Activated naive CD4-positive, alpha-beta T cell treated with anti-CD3 and anti-CD28 coated beads for 36 hours (primary cell): ENCODE results near the gene MIOX. TPM values are rescaled to one million over a fixed set of nuclear protein-coding genes. Genes with fewer than 3 reads are reported as not detected.

ENCODE experiments used
- CTCF ChIA-PET: fragments of 350-600 bp; sonication (Branson Sonifier 250); formaldehyde crosslinking; loops from one replicate; lab custom pipeline; 2021; ENCODE audit warnings: antibody characterized with exemption; lab: Charles Lee
- DNase-seq: peaks from one replicate; pipeline ENCODE4 v3.0.0-alpha.2; 2020
- H3K27ac Mint-ChIP-seq: one replicate; pipeline ENCODE4 v1.8.0; 2021; ENCODE audit warnings: mild to moderate bottlenecking, mixed read lengths
- H3K27me3 Mint-ChIP-seq: one replicate; pipeline ENCODE4 v1.8.0; 2021; ENCODE audit warnings: low read depth, mixed read lengths
- H3K36me3 Mint-ChIP-seq: one replicate; pipeline ENCODE4 v1.8.0; 2021; ENCODE audit warnings: low read depth, mixed read lengths
- H3K4me1 Mint-ChIP-seq: one replicate; pipeline ENCODE4 v1.8.0; 2021; ENCODE audit warnings: low read depth, mixed read lengths
- H3K4me3 Mint-ChIP-seq: one replicate; pipeline ENCODE4 v1.8.0; 2021; ENCODE audit warnings: mild to moderate bottlenecking, moderate library complexity, mixed read lengths
- H3K9me3 Mint-ChIP-seq: one replicate; pipeline ENCODE4 v1.8.0; 2021; ENCODE audit warnings: mixed read lengths
- intact Hi-C: fragments of 100-400 bp; cut with micrococcal nuclease; formaldehyde crosslinking; loops from one replicate; pipeline ENCODE4 v1.15.1; 2023
- total RNA-seq, 2 experiments: library from RNA; stranded (reverse); gene quantifications; one replicate each; pipeline ENCODE4 v1.2.3, GENCODE V29; 2021

The MIOX gene
- total RNA-seq, 2 experiments from 2014 or later, result 0.31 TPM; not detected in 1

DNA sequence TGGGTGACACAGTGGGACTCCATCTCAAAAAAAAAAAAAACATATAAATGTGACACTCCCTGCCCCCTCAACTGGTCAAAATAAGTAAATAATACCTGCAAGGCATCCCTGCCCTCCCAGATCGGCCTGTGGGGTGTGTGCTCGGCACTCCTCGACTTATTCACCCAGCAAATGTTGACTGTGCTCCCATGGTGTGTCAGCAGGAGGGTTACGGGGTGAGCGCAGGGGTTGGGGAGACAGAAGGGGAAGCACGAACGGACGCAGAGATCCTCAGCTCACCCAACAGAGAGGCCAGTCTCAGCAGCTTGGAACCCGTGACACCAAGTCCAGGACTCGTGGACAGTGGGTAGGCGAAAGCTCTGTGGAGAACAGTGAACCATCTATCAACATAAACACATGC is 6.9 kb upstream of the MIOX start:
- intact Hi-C loops, result loop anchor here (10.0 kb wide), 1 partner anchor 235 kb away; the partner anchor contains the start of gene TUBGCP6
- H3K36me3 Mint-ChIP-seq, result no peaks in the 10 kb centered on the region
- H3K4me1 Mint-ChIP-seq, result peaks cover 5% of the 10 kb centered on the region
- DNase-seq, result no peak
- H3K27me3 Mint-ChIP-seq, result peaks cover 8% of the 10 kb centered on the region
- H3K27ac Mint-ChIP-seq, result no peak overlapping the region
- CTCF ChIA-PET, result interaction anchor here (1.1 kb wide), 1 partner anchor 9 kb away, joined by 4 read pairs; no protein-coding TSS in a partner anchor
- no peaks in the 10 kb centered on the region for H3K9me3 Mint-ChIP-seq
- H3K4me3 Mint-ChIP-seq, result peak overlapping the region; percentile 61

GRCh38 chr22:50481045-50481439 is 5.6 kb upstream of the MIOX start:
- CTCF ChIA-PET, result no interaction called here
- Mint-ChIP-seq H3K36me3 (no peaks in the 10 kb centered on the region), H3K9me3 (no peaks in the 10 kb centered on the region), H3K27me3 (peaks cover 8% of the 10 kb centered on the region), H3K4me3 (peak overlapping the region; percentile 61), H3K4me1 (peaks cover 6% of the 10 kb centered on the region), H3K27ac (no peak overlapping the region)
- intact Hi-C loops, result no loop called here
- DNase-seq, result no peak

- H3K27ac Mint-ChIP-seq, result no peak within 1 kb of the TSS
- peaks cover 8% of the 10 kb centered on the region for H3K27me3 Mint-ChIP-seq
- H3K4me1 Mint-ChIP-seq, result peaks cover 7% of the 10 kb centered on the region
- DNase-seq, result peak; percentile 81
- peak within 1 kb of the TSS; percentile 80 for H3K4me3 Mint-ChIP-seq
- intact Hi-C loops, result no loop called here
- CTCF ChIA-PET, result no interaction called here
- no peaks in the 10 kb centered on the region for H3K36me3 Mint-ChIP-seq
- no peaks in the 10 kb centered on the region for H3K9me3 Mint-ChIP-seq
Observed at GRCh38 chr22:50481440-50482106, 5.1 kb upstream of the MIOX start, which contains the start of gene ADM2. ADM2 (plus strand) TSS chr22:50481543; CDS start chr22:50481848, 305 bp downstream.

DNA sequence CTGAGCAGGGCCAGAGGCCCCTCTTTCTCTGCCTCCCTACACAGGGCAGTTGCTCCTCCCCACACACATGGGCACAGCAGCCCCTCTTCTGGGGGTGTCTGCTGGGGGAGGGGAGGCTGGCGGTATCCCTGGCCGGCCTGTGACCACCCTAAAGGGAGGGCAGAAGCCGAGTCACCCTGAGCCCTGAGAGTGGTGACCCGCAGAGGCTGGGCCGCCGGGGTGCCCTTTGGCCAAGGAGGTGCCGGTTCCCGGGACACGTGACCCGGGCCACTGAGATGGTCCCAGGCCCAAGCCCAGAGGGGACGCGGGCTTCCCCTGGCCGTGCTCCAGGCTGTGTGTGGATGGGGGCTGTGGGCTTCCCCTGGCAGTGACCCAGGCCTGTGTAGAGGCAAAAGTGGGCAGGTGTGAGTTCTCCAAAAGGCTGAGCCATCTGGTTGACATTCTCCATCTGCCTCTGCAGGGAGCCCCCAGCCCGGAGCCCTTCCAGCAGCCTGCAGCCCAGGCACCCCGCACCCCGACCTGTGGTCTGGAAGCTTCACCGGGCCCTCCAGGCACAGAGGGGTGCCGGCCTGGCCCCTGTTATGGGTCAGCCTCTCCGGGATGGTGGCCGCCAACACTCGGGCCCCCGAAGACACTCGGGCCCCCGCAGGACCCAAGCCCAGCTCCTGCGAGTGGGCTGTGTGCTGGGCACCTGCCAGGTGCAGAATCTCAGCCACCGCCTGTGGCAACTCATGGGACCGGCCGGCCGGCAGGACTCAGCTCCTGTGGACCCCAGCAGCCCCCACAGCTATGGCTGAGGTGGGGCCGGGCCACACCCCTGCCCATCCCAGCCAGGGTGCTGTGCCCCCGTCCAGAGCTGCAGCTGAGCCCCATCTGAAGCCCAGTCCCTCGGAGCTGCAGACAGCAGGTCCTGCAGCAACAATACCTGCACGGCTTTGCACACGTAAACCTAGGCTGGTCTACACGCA is 4.3 kb upstream of the MIOX start:
- intact Hi-C loops, result no loop called here
- CTCF ChIA-PET, result interaction anchor here (0.9 kb wide), 1 partner anchor 9 kb away, joined by 3 read pairs; no protein-coding TSS in a partner anchor
- Mint-ChIP-seq H3K4me3 (peak overlapping the region; percentile 80), H3K27me3 (peaks cover 8% of the 10 kb centered on the region), H3K36me3 (no peaks in the 10 kb centered on the region), H3K9me3 (no peaks in the 10 kb centered on the region), H3K4me1 (peaks cover 6% of the 10 kb centered on the region), H3K27ac (no peak overlapping the region)
- no peak for DNase-seq

DNA sequence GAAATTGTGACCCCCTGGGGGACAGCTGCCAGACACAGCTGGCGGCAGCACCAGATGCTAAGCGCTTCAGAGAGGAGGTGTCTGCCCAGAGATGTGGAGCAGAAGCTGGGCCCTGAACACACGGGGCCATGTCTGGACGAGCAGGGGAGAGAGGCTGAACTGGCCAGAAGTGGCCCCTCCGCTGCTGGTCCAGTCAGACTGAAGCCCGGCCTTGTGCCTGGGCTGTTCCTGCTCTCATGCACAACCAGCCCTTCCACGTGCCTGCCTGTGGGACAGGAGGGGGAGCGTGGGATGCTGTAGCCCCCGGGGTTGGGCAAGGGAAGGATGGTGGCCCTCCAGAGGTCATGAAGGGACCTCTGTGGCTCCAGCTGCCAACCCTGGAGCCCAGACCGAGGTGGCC is 3.6 kb upstream of the MIOX start:
- H3K4me1 Mint-ChIP-seq, result peaks cover 6% of the 10 kb centered on the region
- CTCF ChIA-PET, result interaction anchor here (0.9 kb wide), 1 partner anchor 10 kb away, joined by 3 read pairs; no protein-coding TSS in a partner anchor
- no peak overlapping the region for H3K27ac Mint-ChIP-seq
- intact Hi-C loops, result no loop called here
- DNase-seq, result no peak
- peaks cover 8% of the 10 kb centered on the region for H3K27me3 Mint-ChIP-seq
- H3K36me3 Mint-ChIP-seq, result no peaks in the 10 kb centered on the region
- H3K9me3 Mint-ChIP-seq, result no peaks in the 10 kb centered on the region
- H3K4me3 Mint-ChIP-seq, result peak overlapping the region; percentile 45

DNA sequence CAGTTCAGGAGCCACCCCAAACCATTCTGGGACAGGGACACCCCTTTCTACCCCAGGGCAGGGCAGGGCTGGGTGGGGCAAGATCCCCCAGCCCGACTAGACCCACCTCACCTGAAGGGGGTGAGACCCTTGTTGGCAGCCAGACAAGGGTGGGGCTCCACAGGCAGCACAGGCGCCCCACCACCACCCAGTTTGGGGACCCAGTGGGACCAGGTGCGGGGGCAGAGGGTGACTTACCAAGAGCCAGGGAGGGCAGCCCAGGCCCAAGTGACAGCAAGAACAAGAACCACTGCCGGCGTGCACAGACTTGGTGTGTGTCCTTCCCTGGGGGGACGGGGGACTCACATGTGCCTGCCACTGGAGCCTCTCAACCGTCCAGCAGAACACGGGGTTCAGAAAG is 3.1 kb upstream of the MIOX start:
- intact Hi-C loops, result no loop called here
- no peak for DNase-seq
- Mint-ChIP-seq H3K27me3 (peaks cover 8% of the 10 kb centered on the region), H3K9me3 (no peaks in the 10 kb centered on the region), H3K4me1 (peaks cover 6% of the 10 kb centered on the region), H3K36me3 (no peaks in the 10 kb centered on the region), H3K4me3 (no peak overlapping the region), H3K27ac (no peak overlapping the region)
- CTCF ChIA-PET, result interaction anchor here (0.6 kb wide), 2 partner anchors 12 to 156 kb away, joined by 3 to 4 read pairs; no protein-coding TSS in a partner anchor

GRCh38 chr22:50483977-50484853 is 2.4 kb upstream of the MIOX start:
- CTCF ChIA-PET, result interaction anchor here (0.6 to 1.0 kb wide), 5 partner anchors 11 to 156 kb away, joined by 3 to 4 read pairs (median 3); no protein-coding TSS in a partner anchor
- Mint-ChIP-seq H3K27ac (no peak overlapping the region), H3K27me3 (peaks cover 8% of the 10 kb centered on the region), H3K4me1 (peaks cover 6% of the 10 kb centered on the region), H3K4me3 (no peak overlapping the region), H3K9me3 (no peaks in the 10 kb centered on the region), H3K36me3 (no peaks in the 10 kb centered on the region)
- intact Hi-C loops, result no loop called here
- no peak for DNase-seq

DNA sequence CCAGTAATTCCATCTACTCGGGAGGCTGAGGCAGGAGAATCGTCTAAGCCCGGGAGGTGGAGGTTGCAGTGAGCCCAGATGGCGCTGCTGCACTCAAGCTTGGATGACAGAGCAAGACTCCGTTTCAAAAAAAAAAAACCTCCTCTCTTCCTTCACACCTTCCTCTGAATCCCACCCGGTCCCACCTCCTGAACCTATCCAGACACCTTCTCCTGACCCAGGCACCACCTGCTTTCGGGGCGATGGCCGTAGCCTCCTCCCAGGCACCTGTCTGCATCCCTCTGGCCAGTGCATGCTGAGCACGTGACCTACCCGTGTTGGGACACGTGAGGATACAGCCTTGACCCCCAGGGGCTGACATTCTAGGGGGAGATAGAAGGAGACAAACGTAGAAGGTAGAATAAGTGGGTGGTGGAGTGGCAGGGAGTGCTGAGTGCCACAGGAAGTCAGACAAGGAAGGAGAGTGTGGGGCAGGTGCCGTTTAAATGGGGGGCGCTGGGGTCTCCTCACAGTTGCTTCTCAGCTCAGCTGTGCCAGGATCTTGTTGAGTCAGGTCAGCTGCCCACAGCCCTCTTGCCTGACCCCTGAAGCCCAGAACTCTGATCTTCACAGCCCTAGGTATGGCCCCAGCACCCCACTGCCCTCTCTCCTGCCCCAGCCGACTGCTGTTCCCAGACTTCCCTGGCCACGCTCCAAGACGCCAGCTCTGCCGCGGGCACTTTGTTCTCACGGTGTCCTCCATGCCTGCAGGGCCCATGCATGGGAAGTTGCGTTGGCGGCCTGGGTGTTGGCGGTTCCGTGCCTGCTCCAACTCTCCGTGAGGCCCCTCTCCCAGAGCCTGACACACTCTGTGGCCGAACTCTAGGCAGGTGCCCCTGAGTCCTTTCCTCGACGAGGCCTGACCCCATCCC is 1.2 kb upstream of the MIOX start:
- no peaks in the 10 kb centered on the region for H3K9me3 Mint-ChIP-seq
- no peak overlapping the region for H3K4me3 Mint-ChIP-seq
- H3K36me3 Mint-ChIP-seq, result no peaks in the 10 kb centered on the region
- CTCF ChIA-PET, result interaction anchor here (0.7 to 1.3 kb wide), 4 partner anchors 12 to 156 kb away, joined by 3 to 4 read pairs (median 4); no protein-coding TSS in a partner anchor
- DNase-seq, result no peak
- peaks cover 4% of the 10 kb centered on the region for H3K4me1 Mint-ChIP-seq
- intact Hi-C loops, result no loop called here
- peak overlapping the region; percentile 30 for H3K27ac Mint-ChIP-seq
- no peaks in the 10 kb centered on the region for H3K27me3 Mint-ChIP-seq

- no peaks in the 10 kb centered on the region for H3K27me3 Mint-ChIP-seq
- CTCF ChIA-PET, result no interaction called here
- intact Hi-C loops, result no loop called here
- no peaks in the 10 kb centered on the region for H3K36me3 Mint-ChIP-seq
- DNase-seq, result no peak
- H3K9me3 Mint-ChIP-seq, result no peaks in the 10 kb centered on the region
- H3K27ac Mint-ChIP-seq, result no peak overlapping the region
- no peak overlapping the region for H3K4me3 Mint-ChIP-seq
- H3K4me1 Mint-ChIP-seq, result peaks cover 11% of the 10 kb centered on the region
Observed at GRCh38 chr22:50487290-50488005, 789 bp downstream of the MIOX start.

DNA sequence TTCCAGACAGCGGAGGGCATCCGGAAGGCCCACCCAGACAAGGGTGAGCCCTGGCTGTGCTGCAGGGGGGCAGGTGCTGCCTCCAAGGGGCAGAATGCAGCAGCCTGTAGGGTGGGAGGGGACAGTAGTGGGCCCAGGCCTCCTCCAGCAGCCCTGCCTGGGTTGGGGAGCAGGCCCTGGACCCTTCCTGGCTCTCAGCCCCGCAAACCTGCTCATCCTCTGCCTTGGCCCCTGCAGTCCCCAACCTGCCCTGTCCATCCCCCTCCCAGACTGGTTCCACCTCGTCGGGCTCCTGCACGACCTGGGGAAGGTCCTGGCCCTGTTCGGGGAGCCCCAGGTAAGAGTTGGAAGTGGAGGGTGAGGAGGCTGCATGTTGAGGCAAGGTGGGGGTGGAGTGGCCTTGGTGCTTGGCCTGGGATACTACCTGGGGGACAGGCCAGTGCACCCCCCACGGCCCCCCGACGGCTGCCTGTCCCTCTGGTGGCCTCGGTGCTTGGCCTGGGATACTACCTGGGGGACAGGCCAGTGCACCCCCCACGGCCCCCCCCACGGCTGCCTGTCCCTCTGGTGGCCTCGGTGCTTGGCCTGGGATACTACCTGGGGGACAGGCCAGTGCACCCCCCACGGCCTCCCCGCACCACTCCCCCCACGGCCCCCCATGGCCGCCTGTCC is 1.5 kb downstream of the MIOX start:
- Mint-ChIP-seq H3K4me1 (peaks cover 11% of the 10 kb centered on the region), H3K27ac (no peak overlapping the region), H3K9me3 (no peaks in the 10 kb centered on the region), H3K4me3 (no peak overlapping the region), H3K27me3 (no peaks in the 10 kb centered on the region), H3K36me3 (no peaks in the 10 kb centered on the region)
- intact Hi-C loops, result no loop called here
- no peak for DNase-seq
- CTCF ChIA-PET, result no interaction called here
